Ectodermal cell (in vitro differentiated cells): ENCODE measurements around the gene BTBD8.

Experiments used
- H3K27ac ChIP-seq: 2 replicates; pipeline ENCODE4 v1.7.0; 2013; ENCODE audit warnings: mild to moderate bottlenecking, low read depth, low read length; ENCODE audit not compliant: insufficient read depth, poor library complexity, severe bottlenecking
- H3K27me3 ChIP-seq: 2 replicates; pipeline ENCODE4 v1.7.0; 2013; ENCODE audit warnings: mild to moderate bottlenecking, low read length; ENCODE audit not compliant: insufficient read depth, control insufficient read depth, poor library complexity, severe bottlenecking
- H3K36me3 ChIP-seq: one replicate; pipeline ENCODE4 v1.7.0; 2013; ENCODE audit warnings: low read length; ENCODE audit not compliant: control insufficient read depth, insufficient read depth
- H3K4me1 ChIP-seq: one replicate; pipeline ENCODE4 v1.7.0; 2013; ENCODE audit warnings: low read length; ENCODE audit not compliant: control insufficient read depth, insufficient read depth
- H3K4me3 ChIP-seq: 2 replicates; pipeline ENCODE4 v1.7.0; 2013; ENCODE audit warnings: low read depth, low read length, control low read depth; ENCODE audit not compliant: insufficient read depth
- H3K9me3 ChIP-seq: 2 replicates; pipeline ENCODE4 v1.7.0; 2013; ENCODE audit warnings: mild to moderate bottlenecking, low read length, moderate library complexity; ENCODE audit not compliant: control insufficient read depth
- WGBS, 2 experiments: methylation state at CpG; one replicate each; pipeline ENCODE4 v1.1.7; 2013; ENCODE audit warnings: missing lambda C conversion rate in 2 of 2; 5-methylcytosine and 5-hydroxymethylcytosine counted together

Gene BTBD8

DNA sequence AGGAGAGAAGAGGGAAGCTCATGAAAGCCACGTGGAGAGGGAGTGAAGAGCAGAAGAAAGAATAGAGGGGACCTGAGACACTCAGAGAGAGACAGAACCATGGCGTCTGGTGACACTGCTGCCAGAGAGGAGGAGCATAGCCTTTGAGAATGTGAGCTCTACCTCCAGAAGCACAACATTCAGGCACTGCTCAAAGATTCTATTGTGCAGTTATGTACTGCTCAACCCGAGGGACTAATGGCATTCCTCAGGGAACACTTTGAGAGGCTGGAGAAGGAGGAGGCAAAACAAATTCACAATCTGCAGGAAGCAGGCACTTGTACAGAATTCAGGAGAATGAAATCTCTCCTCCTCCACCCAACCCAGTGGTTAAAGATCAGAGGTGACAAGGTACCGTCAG lies 45.1 kb downstream of the BTBD8 start:
- no peak overlapping the region for H3K27ac ChIP-seq
- no peaks in the 10 kb centered on the region for H3K4me1 ChIP-seq
- no peaks in the 10 kb centered on the region for H3K27me3 ChIP-seq
- no peaks in the 10 kb centered on the region for H3K9me3 ChIP-seq
- no peaks in the 10 kb centered on the region for H3K36me3 ChIP-seq
- H3K4me3 ChIP-seq = no peak overlapping the region
- WGBS, 2 experiments = 70 to 74% methylated on average over 4 of the region's 4 CpGs

DNA sequence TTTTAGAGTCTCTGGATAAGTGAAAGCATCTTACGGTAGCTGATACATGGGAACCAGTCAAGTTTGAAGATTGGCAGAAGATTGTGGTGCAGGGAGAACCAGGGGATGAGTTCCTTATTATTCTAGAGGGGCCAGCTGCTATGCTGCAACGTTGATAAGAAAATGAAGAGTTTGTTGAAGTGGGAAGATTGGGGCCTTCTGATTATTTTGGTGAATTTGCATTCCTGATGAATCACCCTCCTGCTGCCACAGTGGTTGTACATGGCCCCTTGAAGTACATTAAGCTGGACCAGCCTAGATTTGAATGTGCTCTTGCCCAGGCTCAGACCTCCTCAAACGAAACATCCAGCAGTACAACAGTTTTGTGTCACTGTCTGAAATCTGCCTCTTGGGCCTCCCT lies 45.9 kb downstream of the BTBD8 start:
- H3K36me3 ChIP-seq = no peaks in the 10 kb centered on the region
- no peaks in the 10 kb centered on the region for H3K4me1 ChIP-seq
- H3K9me3 ChIP-seq = no peaks in the 10 kb centered on the region
- no peaks in the 10 kb centered on the region for H3K27me3 ChIP-seq
- H3K4me3 ChIP-seq = no peak overlapping the region
- 90 to 92% methylated on average over 3 of the region's 3 CpGs for WGBS, 2 experiments
- no peak overlapping the region for H3K27ac ChIP-seq

DNA sequence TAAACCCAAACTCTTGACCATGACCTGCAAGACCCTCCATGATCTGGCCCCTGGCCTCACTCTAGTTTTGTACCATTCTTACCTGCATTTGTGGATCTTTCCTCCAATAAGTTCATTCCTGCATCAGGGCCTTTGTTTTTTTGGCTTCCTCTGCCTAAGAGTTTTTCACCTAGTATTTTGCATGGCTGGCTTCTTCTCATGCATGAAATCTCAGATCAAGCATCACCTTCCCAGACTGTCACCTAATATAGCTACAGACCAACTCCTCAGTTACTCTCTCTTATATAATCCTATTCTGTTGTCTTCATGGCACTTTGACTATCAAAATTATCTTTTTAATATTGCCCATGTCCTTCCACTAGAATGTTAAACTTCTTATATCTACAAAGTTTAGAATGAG lies 54.2 kb downstream of the BTBD8 start:
- Histone ChIP-seq H3K27me3 (no peaks in the 10 kb centered on the region), H3K4me1 (no peaks in the 10 kb centered on the region), H3K27ac (no peak overlapping the region), H3K4me3 (no peak overlapping the region), H3K36me3 (no peaks in the 10 kb centered on the region), H3K9me3 (no peaks in the 10 kb centered on the region)

DNA sequence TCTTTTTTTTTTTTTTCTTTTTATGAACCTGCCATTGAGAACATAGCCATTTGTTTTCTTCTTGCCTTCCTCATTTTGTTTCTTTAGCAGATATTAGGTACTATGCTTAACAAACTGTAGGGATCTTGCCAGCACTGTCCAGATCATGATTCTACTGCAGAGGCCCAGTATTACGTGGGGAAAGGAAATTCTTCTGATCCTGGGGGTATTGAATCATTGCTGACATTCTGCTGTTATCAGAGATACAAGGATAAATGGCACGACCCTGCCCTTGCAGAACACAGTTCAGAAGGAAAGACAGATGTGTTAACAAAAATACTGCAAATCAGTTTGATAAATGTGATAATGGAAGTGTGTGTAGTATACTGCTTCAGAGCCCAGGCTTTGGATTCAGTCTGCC lies 56.2 kb downstream of the BTBD8 start:
- no peak overlapping the region for H3K4me3 ChIP-seq
- H3K9me3 ChIP-seq = no peaks in the 10 kb centered on the region
- no peaks in the 10 kb centered on the region for H3K4me1 ChIP-seq
- H3K36me3 ChIP-seq = no peaks in the 10 kb centered on the region
- no peaks in the 10 kb centered on the region for H3K27me3 ChIP-seq
- WGBS, 2 experiments = 86 to 91% methylated on average over 2 of the region's 2 CpGs
- H3K27ac ChIP-seq = no peak overlapping the region

DNA sequence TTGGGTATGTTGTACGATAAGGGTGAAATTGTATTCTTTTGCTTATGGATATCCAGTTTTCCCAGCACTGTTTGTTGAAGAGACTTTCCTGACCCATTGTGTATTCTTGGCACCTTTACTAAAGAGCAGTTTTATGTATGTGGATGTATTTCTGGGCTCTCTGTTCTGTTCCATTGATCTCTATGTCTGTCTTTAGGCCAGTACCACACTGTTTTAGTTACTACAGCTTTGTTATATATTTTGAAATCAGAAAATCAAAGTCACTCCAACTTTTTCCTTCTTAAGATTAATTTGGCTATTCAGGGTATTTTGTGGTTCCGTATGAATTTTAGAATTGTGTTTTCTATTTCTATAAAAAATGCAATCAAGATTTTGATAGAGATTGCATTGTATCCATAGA lies 74.8 kb downstream of the BTBD8 start:
- Histone ChIP-seq H3K36me3 (no peaks in the 10 kb centered on the region), H3K9me3 (peaks cover 5% of the 10 kb centered on the region), H3K4me1 (no peaks in the 10 kb centered on the region), H3K27ac (no peak overlapping the region), H3K4me3 (no peak overlapping the region), H3K27me3 (no peaks in the 10 kb centered on the region)
- 92 to 100% methylated on average over 1 to 2 of the region's 2 CpGs for WGBS, 2 experiments

GRCh38 chr1:92159593-92159992 lies 79.4 kb downstream of the BTBD8 start:
- H3K36me3 ChIP-seq = no peaks in the 10 kb centered on the region
- H3K4me3 ChIP-seq = no peak overlapping the region
- no peaks in the 10 kb centered on the region for H3K4me1 ChIP-seq
- H3K27ac ChIP-seq = no peak overlapping the region
- peaks cover 5% of the 10 kb centered on the region for H3K9me3 ChIP-seq
- H3K27me3 ChIP-seq = no peaks in the 10 kb centered on the region
- 90 to 100% methylated on average over 1 to 2 of the region's 3 CpGs for WGBS, 2 experiments

DNA sequence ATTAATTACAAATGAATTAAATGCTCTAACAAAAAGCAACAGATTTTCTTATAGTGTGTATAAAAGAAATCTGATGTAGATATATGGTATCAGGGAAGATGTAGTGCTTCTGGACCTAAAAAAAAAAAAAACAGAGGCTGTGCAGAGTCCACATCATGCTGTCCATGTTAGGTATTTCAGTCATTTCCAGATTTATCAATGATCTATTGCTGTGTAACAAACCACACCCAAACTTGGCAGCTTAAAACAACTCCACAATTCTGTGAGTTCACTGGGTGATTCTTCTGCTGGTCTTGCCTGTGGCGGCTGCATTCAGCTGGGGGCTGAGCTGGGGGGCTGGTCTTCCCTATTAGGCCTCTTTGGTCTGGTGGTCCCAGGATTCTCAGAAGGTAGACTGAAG lies 85.2 kb downstream of the BTBD8 start:
- Histone ChIP-seq H3K4me1 (no peaks in the 10 kb centered on the region), H3K27ac (no peak overlapping the region), H3K27me3 (no peaks in the 10 kb centered on the region), H3K9me3 (no peaks in the 10 kb centered on the region), H3K4me3 (no peak overlapping the region), H3K36me3 (no peaks in the 10 kb centered on the region)
- 94 to 98% methylated on average over 1 of the region's 1 CpG for whole genome bisulfite sequencing, 2 experiments

- Histone ChIP-seq H3K4me3 (no peak overlapping the region), H3K27me3 (no peaks in the 10 kb centered on the region), H3K4me1 (no peaks in the 10 kb centered on the region), H3K27ac (no peak overlapping the region), H3K9me3 (no peaks in the 10 kb centered on the region), H3K36me3 (no peaks in the 10 kb centered on the region)
- 88 to 96% methylated on average over 1 of the region's 1 CpG for WGBS, 2 experiments
Observed at GRCh38 chr1:92167151-92167550, 87.0 kb downstream of the BTBD8 start.

- 89 to 90% methylated on average over 5 of the region's 5 CpGs for WGBS, 2 experiments
Observed at GRCh38 chr1:92168657-92169056, 88.5 kb downstream of the BTBD8 start.

DNA sequence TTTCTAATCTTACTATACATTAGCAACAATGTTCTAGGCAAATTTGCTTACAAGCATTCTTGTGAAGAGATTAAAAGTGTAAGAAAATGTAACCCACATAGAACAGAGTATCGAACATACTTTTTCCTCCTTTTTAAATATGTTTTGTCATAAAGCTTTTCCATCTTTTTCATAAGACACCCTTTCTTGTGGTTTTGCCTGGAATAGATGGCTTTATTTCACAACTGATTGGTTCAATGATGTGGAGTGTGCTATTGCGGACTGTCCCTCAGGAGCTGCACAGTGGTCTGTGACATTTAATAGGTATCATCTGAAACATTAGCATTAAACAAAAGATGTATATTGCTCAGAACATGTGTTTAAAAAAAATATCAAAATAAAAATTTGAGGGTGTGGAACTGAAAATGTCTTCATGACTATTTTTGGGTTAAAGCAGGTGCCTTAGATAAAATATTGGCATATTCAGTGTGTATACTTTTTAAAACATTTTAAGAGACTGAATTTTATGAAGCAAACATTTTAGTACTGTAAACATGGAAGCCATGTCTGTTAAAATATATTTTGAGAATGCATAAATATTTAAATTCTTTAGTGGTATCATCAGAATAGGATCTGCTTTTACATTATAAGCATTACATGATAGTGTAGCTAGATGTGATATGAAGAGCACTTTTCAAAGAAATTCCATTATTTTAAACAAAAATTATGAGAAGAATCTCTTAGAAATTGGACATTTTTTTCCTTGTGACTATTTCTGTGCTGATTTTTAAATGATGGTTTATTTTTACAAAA lies 89.3 kb downstream of the BTBD8 start:
- Histone ChIP-seq H3K9me3 (no peaks in the 10 kb centered on the region), H3K4me3 (no peak overlapping the region), H3K27ac (no peak overlapping the region), H3K27me3 (no peaks in the 10 kb centered on the region), H3K36me3 (no peaks in the 10 kb centered on the region), H3K4me1 (no peaks in the 10 kb centered on the region)
- WGBS, 2 experiments = 83% methylated on average over 1 of the region's 2 CpGs

More at GRCh38 chr1:92168657-92169056, 88.5 kb downstream of the BTBD8 start:
- no peak overlapping the region for H3K27ac ChIP-seq
- no peaks in the 10 kb centered on the region for H3K27me3 ChIP-seq
- no peaks in the 10 kb centered on the region for H3K36me3 ChIP-seq
- H3K9me3 ChIP-seq = no peaks in the 10 kb centered on the region
- no peak overlapping the region for H3K4me3 ChIP-seq
- H3K4me1 ChIP-seq = no peaks in the 10 kb centered on the region
